Caco-2 (cell line): ENCODE measurements around the gene LRIG1. TPM values are rescaled to one million over a fixed set of nuclear protein-coding genes. Genes with fewer than 3 reads are reported as not detected.

Source experiments
- BruUV-seq: library from RNA; stranded (reverse); fragments of 400-500 nt; replicated peaks from 2 replicates; lab custom pipeline; 2021; lab: Mats Ljungman, UMichigan
- CTCF ChIA-PET: fragments of 300-600 bp; sonication (Branson Sonifier 250); formaldehyde crosslinking; loops from one replicate; lab custom pipeline; 2022; ENCODE audit warnings: antibody characterized with exemption; lab: Charles Lee
- POLR2A ChIA-PET: fragments of 300-600 bp; sonication (Branson Sonifier 250); formaldehyde crosslinking; loops from one replicate; lab custom pipeline; 2022; ENCODE audit warnings: antibody characterized with exemption; lab: Charles Lee
- DNase-seq, 2 experiments: peaks; one replicate each; pipeline versions ENCODE4 v3.0.0 to v3.0.0-alpha.2; 2020 to 2022
- H3K27me3 ChIP-seq: replicated peaks from 2 replicates; pipeline ENCODE4 v1.6.0; 2011; ENCODE audit warnings: low read length; ENCODE audit not compliant: control insufficient read depth, insufficient read depth
- H3K36me3 ChIP-seq: 2 replicates; pipeline ENCODE4 v1.5.1; 2011; ENCODE audit warnings: low read length; ENCODE audit not compliant: control insufficient read depth, insufficient read depth
- H3K4me1 ChIP-seq: fragments of 250-450 bp; sonication (Bioruptor Pico); 2 replicates; pipeline ENCODE4 v1.5.1; 2020; ENCODE audit warnings: mild to moderate bottlenecking
- H3K4me3 ChIP-seq: 2 replicates; pipeline ENCODE4 v1.5.1; 2011; ENCODE audit warnings: low read depth, mild to moderate bottlenecking, control low read depth, low read length
- H3K9me3 ChIP-seq: fragments of 250-450 bp; sonication (Bioruptor Pico); 2 replicates; pipeline ENCODE4 v1.5.1; 2020; ENCODE audit warnings: mild to moderate bottlenecking, moderate library complexity
- H3K27ac Mint-ChIP-seq: one replicate; pipeline ENCODE4 v1.8.0; 2022; ENCODE audit warnings: mixed read lengths; ENCODE audit not compliant: unreplicated experiment
- H3K27me3 Mint-ChIP-seq: one replicate; pipeline ENCODE4 v1.8.0; 2022; ENCODE audit warnings: mixed read lengths; ENCODE audit not compliant: insufficient read depth, unreplicated experiment
- H3K36me3 Mint-ChIP-seq: one replicate; pipeline ENCODE4 v1.8.0; 2022; ENCODE audit warnings: mild to moderate bottlenecking, mixed read lengths; ENCODE audit not compliant: insufficient read depth, unreplicated experiment
- H3K4me1 Mint-ChIP-seq: one replicate; pipeline ENCODE4 v1.8.0; 2022; ENCODE audit warnings: low read depth, mixed read lengths; ENCODE audit not compliant: unreplicated experiment
- H3K4me3 Mint-ChIP-seq: one replicate; pipeline ENCODE4 v1.8.0; 2022; ENCODE audit warnings: mild to moderate bottlenecking, moderate library complexity, mixed read lengths; ENCODE audit not compliant: unreplicated experiment
- H3K9me3 Mint-ChIP-seq: one replicate; pipeline ENCODE4 v1.8.0; 2022; ENCODE audit warnings: mixed read lengths; ENCODE audit not compliant: unreplicated experiment
- CTCF ChIP-seq, 2 experiments: fragments of 200-600 bp in 1 of 2; IDR thresholded peaks; 1 replicate in 1 of 2; 2 replicates in 1 of 2; pipeline versions ENCODE4 v1.5.1 to v1.8.0; 2011 to 2022; ENCODE audit warnings: antibody characterized with exemption in 1 of 2, control low read depth in 1 of 2, inconsistent platforms in 1 of 2, low read depth in 1 of 2, low read length in 1 of 2, mild to moderate bottlenecking in 1 of 2, moderate library complexity in 1 of 2; ENCODE audit not compliant: insufficient read depth in 1 of 2, severe bottlenecking in 1 of 2, unreplicated experiment in 1 of 2
- intact Hi-C: fragments of 100-400 bp; cut with micrococcal nuclease; formaldehyde crosslinking; loops from one replicate; pipeline ENCODE4 v1.10.0; 2022; ENCODE audit not compliant: unreplicated experiment
- total RNA-seq: library from RNA; stranded (reverse); gene quantifications from 2 replicates; pipeline ENCODE4 v1.2.3, GENCODE V29; 2022

Gene LRIG1
- total RNA-seq, 1 experiment from 2014 or later: 43.4 TPM

- no peaks in the 10 kb centered on the region for H3K9me3 ChIP-seq
- no peaks in the 10 kb centered on the region for H3K9me3 Mint-ChIP-seq
- peaks cover 8% of the 10 kb centered on the region for H3K4me1 Mint-ChIP-seq
- no peak overlapping the region for H3K27ac Mint-ChIP-seq
- H3K27me3 ChIP-seq: no peaks in the 10 kb centered on the region
- no peak overlapping the region for H3K4me3 ChIP-seq
- no peak overlapping the region for H3K4me3 Mint-ChIP-seq
- no peaks in the 10 kb centered on the region for H3K36me3 Mint-ChIP-seq
- TF ChIP-seq CTCF (IDR thresholded peaks at IDR 0.05; ENCODE audit: insufficient read depth in 1 of 2, low read depth in 1 of 2, low read length in 1 of 2, severe bottlenecking in 1 of 2, unreplicated experiment in 1 of 2): no peak
- no TSS peak for BruUV-seq
- intact Hi-C loops: no loop called here
- no peaks in the 10 kb centered on the region for H3K27me3 Mint-ChIP-seq
- no peaks in the 10 kb centered on the region for H3K4me1 ChIP-seq
- H3K36me3 ChIP-seq: no peaks in the 10 kb centered on the region
- CTCF ChIA-PET: interaction anchor here (0.9 kb wide), 1 partner anchor 261 kb away, joined by 4 read pairs; no protein-coding TSS in a partner anchor
- POLR2A ChIA-PET: no interaction called here
- no peak for DNase-seq
These were observed 36.9 kb upstream of the LRIG1 start for GRCh38 chr3:66537735-66538134.

GRCh38 chr3:66536791-66537190 lies 36.0 kb upstream of the LRIG1 start:
- H3K27me3 Mint-ChIP-seq: no peaks in the 10 kb centered on the region
- TF ChIP-seq CTCF (IDR thresholded peaks at IDR 0.05; ENCODE audit: insufficient read depth in 1 of 2, low read depth in 1 of 2, low read length in 1 of 2, severe bottlenecking in 1 of 2, unreplicated experiment in 1 of 2): no peak
- H3K27me3 ChIP-seq: no peaks in the 10 kb centered on the region
- intact Hi-C loops: no loop called here
- DNase-seq: no peak
- H3K4me3 ChIP-seq: no peak overlapping the region
- H3K4me1 Mint-ChIP-seq: peaks cover 8% of the 10 kb centered on the region
- no peaks in the 10 kb centered on the region for H3K9me3 Mint-ChIP-seq
- no peaks in the 10 kb centered on the region for H3K36me3 ChIP-seq
- H3K9me3 ChIP-seq: no peaks in the 10 kb centered on the region
- ChIA-PET CTCF (no interaction called here), POLR2A (no interaction called here)
- no peak overlapping the region for H3K27ac Mint-ChIP-seq
- BruUV-seq: no TSS peak
- H3K4me3 Mint-ChIP-seq: no peak overlapping the region
- no peaks in the 10 kb centered on the region for H3K36me3 Mint-ChIP-seq
- no peaks in the 10 kb centered on the region for H3K4me1 ChIP-seq

GRCh38 chr3:66534304-66534845 lies 33.6 kb upstream of the LRIG1 start:
- Mint-ChIP-seq H3K9me3 (no peaks in the 10 kb centered on the region), H3K27me3 (no peaks in the 10 kb centered on the region), H3K4me3 (no peak overlapping the region), H3K4me1 (peaks cover 8% of the 10 kb centered on the region), H3K36me3 (no peaks in the 10 kb centered on the region), H3K27ac (no peak overlapping the region)
- Histone ChIP-seq H3K4me1 (no peaks in the 10 kb centered on the region), H3K9me3 (no peaks in the 10 kb centered on the region), H3K27me3 (no peaks in the 10 kb centered on the region), H3K4me3 (no peak overlapping the region), H3K36me3 (no peaks in the 10 kb centered on the region)
- BruUV-seq: no TSS peak
- ChIA-PET CTCF (no interaction called here), POLR2A (no interaction called here)
- peak in 1 of 2 experiments; percentile 4 for DNase-seq
- no peak for TF ChIP-seq CTCF (IDR thresholded peaks at IDR 0.05; ENCODE audit: insufficient read depth in 1 of 2, low read depth in 1 of 2, low read length in 1 of 2, severe bottlenecking in 1 of 2, unreplicated experiment in 1 of 2)
- intact Hi-C loops: no loop called here
